ENCODE results near the gene RNF14. TPM values are rescaled to one million over a fixed set of nuclear protein-coding genes. Genes with fewer than 3 reads are reported as not detected.

RNF14 gene
- total and polyA plus RNA-seq, 2 of the 8 experiments (the other 6 are each of a cell fraction or from before 2014, with no cell fraction given) = 4.7 to 20.2 TPM

DNA sequence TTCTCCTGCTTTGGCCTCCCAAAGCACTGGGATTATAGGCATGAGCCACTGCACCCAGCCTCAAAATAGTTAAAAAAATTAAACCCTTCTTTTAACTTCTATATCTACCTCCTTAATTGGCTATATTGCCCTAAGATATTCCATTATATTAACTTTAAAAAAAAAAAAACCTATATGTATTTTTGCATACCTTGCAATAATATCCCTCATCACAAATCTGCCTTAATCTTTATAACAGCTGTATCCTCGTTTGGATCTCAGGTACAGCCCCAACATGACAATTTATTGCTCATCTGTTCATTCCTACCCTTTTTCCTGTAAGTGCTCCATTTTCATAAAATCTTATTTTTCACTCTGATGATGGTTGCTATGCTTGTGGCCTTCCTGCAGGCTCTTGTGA is 31.3 kb downstream of the RNF14 start:
- H3K27me3 ChIP-seq (replicated peaks in 1 of 4; ENCODE audit: control insufficient read depth in 3 of 4, extremely low read depth in 1 of 4, insufficient read depth in 3 of 4, low read length in 3 of 4) = no peaks in the 10 kb centered on the region
- H4K20me1 ChIP-seq (replicated peaks in 1 of 2; ENCODE audit: control insufficient read depth in 1 of 2, insufficient read depth in 2 of 2, low read length in 2 of 2) = no peaks in the 10 kb centered on the region
- no peak overlapping the region for H3K56ac ChIP-seq (replicated peaks; ENCODE audit: insufficient read length, low read depth, low read length)
- H3K9ac ChIP-seq (replicated peaks in 1 of 4; ENCODE audit: extremely low read depth in 1 of 4, low read depth in 3 of 4, low read length in 3 of 4) = no peak overlapping the region
- H2BK20ac ChIP-seq (ENCODE audit: low read length) = no peak overlapping the region
- no peak overlapping the region for H4K5ac ChIP-seq (ENCODE audit: insufficient read length, low read depth, low read length)
- H3K79me1 ChIP-seq (ENCODE audit: low read depth, low read length) = no peaks in the 10 kb centered on the region
- no peaks in the 10 kb centered on the region for H3K4me1 ChIP-seq (replicated peaks in 1 of 4; ENCODE audit: control insufficient read depth in 3 of 4, insufficient read depth in 4 of 4, low read length in 3 of 4)
- no peaks in the 10 kb centered on the region for H3K23me2 ChIP-seq (ENCODE audit: low read depth, low read length)
- H2BK5ac ChIP-seq (ENCODE audit: low read depth, low read length) = no peak overlapping the region
- ChIA-PET POLR2A (ENCODE audit: partially characterized antibody) (interaction anchor here (1.8 to 2.4 kb wide), 2 partner anchors 9 to 12 kb away, joined by 8 to 11 read pairs; partner anchors contain the start of gene GNPDA1), CTCF (ENCODE audit: partially characterized antibody) (interaction anchor here (0.7 to 4.0 kb wide), 11 partner anchors 7 to 308 kb away, joined by 3 to 24 read pairs (median 3); partner anchors contain the start of gene GNPDA1)
- H3K18ac ChIP-seq (ENCODE audit: extremely low read depth, low read length) = no peak overlapping the region
- FAIRE-seq (no peak), DNase-seq (ENCODE audit: low read depth in 1 of 2, low spot score in 2 of 2) (no peak)
- no peak overlapping the region for H3K4ac ChIP-seq (replicated peaks; ENCODE audit: insufficient read length, low read depth, low read length)
- H2AFZ ChIP-seq (ENCODE audit: low read length) = no peak overlapping the region
- no peak overlapping the region for H2BK12ac ChIP-seq (ENCODE audit: low read depth, low read length)
- H2BK120ac ChIP-seq (replicated peaks; ENCODE audit: low read depth, low read length) = no peak overlapping the region
- no peak overlapping the region for H3K14ac ChIP-seq (ENCODE audit: insufficient read length)
- H2BK15ac ChIP-seq (ENCODE audit: low read length) = no peak overlapping the region
- no peaks in the 10 kb centered on the region for H3K9me3 ChIP-seq (ENCODE audit: insufficient read depth in 2 of 2, low read depth in 1 of 2, low read length in 1 of 2)
- no peaks in the 10 kb centered on the region for H3K79me2 ChIP-seq (ENCODE audit: control insufficient read depth in 1 of 2, insufficient read depth in 2 of 2, low read length in 2 of 2)
- no peak overlapping the region for H3K4me3 ChIP-seq (ENCODE audit: extremely low read depth in 1 of 4, insufficient read depth in 2 of 4, low read depth in 3 of 4, low read length in 4 of 4)
- H2AK5ac ChIP-seq (ENCODE audit: low read depth, low read length) = no peak overlapping the region
- H4K91ac ChIP-seq (replicated peaks; ENCODE audit: insufficient read length, low read length) = no peak overlapping the region
- WGBS, 2 experiments (ENCODE audit: extremely low coverage in 1 of 2, insufficient coverage in 1 of 2, insufficient read length in 1 of 2, insufficient replicate concordance in 2 of 2, low coverage in 1 of 2, low lambda C conversion rate in 2 of 2, missing lambda C conversion rate in 1 of 2) = 79% methylated on average over 1 of the region's 1 CpG; no CpG with 5 or more reads in 1 of the 2 experiments
- no peak overlapping the region for H3K4me2 ChIP-seq (ENCODE audit: insufficient read depth in 1 of 2, low read depth in 2 of 2, low read length in 2 of 2)
- H3K23ac ChIP-seq (ENCODE audit: insufficient read length) = no peak overlapping the region
- H3K36me3 ChIP-seq (ENCODE audit: control insufficient read depth in 2 of 4, insufficient read depth in 4 of 4, low read length in 3 of 4) = peaks cover 10 to 48% (median 30%) of the 10 kb centered on the region in 4 experiments
- no peak overlapping the region for H3K27ac ChIP-seq (ENCODE audit: low read depth, low read length)
- H4K8ac ChIP-seq (ENCODE audit: extremely low read depth, insufficient read depth, low read length) = no peak overlapping the region
- TF ChIP-seq CHD2 (IDR thresholded peaks at IDR 0.05; ENCODE audit: low read length) = no peak
- TF ChIP-seq YY1 (IDR thresholded peaks at IDR 0.05; ENCODE audit: low read depth, low read length) = no peak
- TF ChIP-seq NRF1 (IDR thresholded peaks at IDR 0.05; ENCODE audit: low read depth, low read length) = no peak
- TF ChIP-seq TEAD4 (IDR thresholded peaks at IDR 0.05; ENCODE audit: low read depth, low read length) = no peak
- TF ChIP-seq CBX8 (IDR thresholded peaks at IDR 0.05; ENCODE audit: borderline replicate concordance, low read depth, low read length) = no peak
- TF ChIP-seq POLR2AphosphoS5 (IDR thresholded peaks at IDR 0.05; ENCODE audit: low read depth, low read length) = no peak
- TF ChIP-seq CHD1 (IDR thresholded peaks at IDR 0.05; ENCODE audit: low read depth, low read length) = no peak
- no peak for TF ChIP-seq TAF1 (IDR thresholded peaks at IDR 0.05; ENCODE audit: low read depth, low read length)
- TF ChIP-seq ZNF274 (IDR thresholded peaks at IDR 0.05; ENCODE audit: borderline replicate concordance, extremely low read depth, low read length) = no peak
- TF ChIP-seq JUN (IDR thresholded peaks at IDR 0.05; ENCODE audit: low read depth, low read length) = no peak
- no peak for TF ChIP-seq EP300 (IDR thresholded peaks at IDR 0.05; ENCODE audit: borderline replicate concordance in 1 of 2, low read depth in 2 of 2, low read length in 2 of 2)
- TF ChIP-seq RXRA (IDR thresholded peaks at IDR 0.05; ENCODE audit: insufficient read depth, low read depth, low read length) = no peak
- TF ChIP-seq, protein P1, sequence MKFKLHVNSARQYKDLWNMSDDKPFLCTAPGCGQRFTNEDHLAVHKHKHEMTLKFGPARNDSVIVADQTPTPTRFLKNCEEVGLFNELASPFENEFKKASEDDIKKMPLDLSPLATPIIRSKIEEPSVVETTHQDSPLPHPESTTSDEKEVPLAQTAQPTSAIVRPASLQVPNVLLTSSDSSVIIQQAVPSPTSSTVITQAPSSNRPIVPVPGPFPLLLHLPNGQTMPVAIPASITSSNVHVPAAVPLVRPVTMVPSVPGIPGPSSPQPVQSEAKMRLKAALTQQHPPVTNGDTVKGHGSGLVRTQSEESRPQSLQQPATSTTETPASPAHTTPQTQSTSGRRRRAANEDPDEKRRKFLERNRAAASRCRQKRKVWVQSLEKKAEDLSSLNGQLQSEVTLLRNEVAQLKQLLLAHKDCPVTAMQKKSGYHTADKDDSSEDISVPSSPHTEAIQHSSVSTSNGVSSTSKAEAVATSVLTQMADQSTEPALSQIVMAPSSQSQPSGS (IDR thresholded peaks at IDR 0.05; ENCODE audit: low read length) = no peak

Data from H1 (cell line).